NCI-H1105 (cell line): ENCODE measurements around the gene ATE1.
"Not testable (repeated sequence)": the region's sequence is repeated elsewhere in the genome, so short reads cannot be mapped to it uniquely, and the experiment has no call there.

ENCODE experiments used
- DNase-seq: peaks from one replicate; lab custom pipeline; 2025; lab: John Stamatoyannopoulos, UW

Gene ATE1

GRCh38 chr10:121927841-121928527, at the start of gene ATE1:
Gene ATE1 (minus strand): TSS chr10:121928031. CDS start chr10:121927949, 82 bp downstream.
- DNase-seq: peak; percentile 73

- DNase-seq: no peak
These were observed 48.8 kb upstream of the ATE1 start for GRCh38 chr10:121976607-121977006.

GRCh38 chr10:121975295-121976086, 47.7 kb upstream of the ATE1 start:
- no peak for DNase-seq

- peak; percentile 53 for DNase-seq
These were observed 46.9 kb upstream of the ATE1 start, which contains the start of gene NSMCE4A for GRCh38 chr10:121974535-121975294. Gene NSMCE4A (minus strand): TSS chr10:121975217. CDS start chr10:121975165, 52 bp downstream.

- DNase-seq: no peak
These were observed 46.2 kb upstream of the ATE1 start for GRCh38 chr10:121974019-121974534.

- not testable (repeated sequence) for DNase-seq
These were observed 41.3 kb upstream of the ATE1 start for GRCh38 chr10:121969086-121969485.

GRCh38 chr10:121965996-121966395, 38.2 kb upstream of the ATE1 start:
- no peak for DNase-seq

- no peak for DNase-seq
These were observed 33.6 kb upstream of the ATE1 start for GRCh38 chr10:121961456-121961855.

GRCh38 chr10:121959671-121960070, 31.8 kb upstream of the ATE1 start:
- no peak for DNase-seq

GRCh38 chr10:121956111-121957061, 28.6 kb upstream of the ATE1 start:
- no peak for DNase-seq

GRCh38 chr10:121952226-121952625, 24.4 kb upstream of the ATE1 start:
- DNase-seq: no peak

- no peak for DNase-seq
These were observed 21.6 kb upstream of the ATE1 start for GRCh38 chr10:121949451-121949850.

GRCh38 chr10:121949049-121949448, 21.2 kb upstream of the ATE1 start:
- DNase-seq: no peak

- no peak for DNase-seq
These were observed 19.8 kb upstream of the ATE1 start for GRCh38 chr10:121947343-121948330.

GRCh38 chr10:121942749-121943416, 15.1 kb upstream of the ATE1 start:
- DNase-seq: no peak

- DNase-seq: no peak
These were observed 13.7 kb upstream of the ATE1 start for GRCh38 chr10:121941532-121941931.

- DNase-seq: no peak
These were observed 8.5 kb upstream of the ATE1 start for GRCh38 chr10:121936295-121936694.

GRCh38 chr10:121935702-121936101, 7.9 kb upstream of the ATE1 start:
- no peak for DNase-seq
